Keratinocyte (primary cell): ENCODE measurements around the gene DCST1. TPM values are rescaled to one million over a fixed set of nuclear protein-coding genes. Genes with fewer than 3 reads are reported as not detected.

Experiments used
- DNase-seq: peaks from one replicate; pipeline ENCODE4 v3.0.0-alpha.2; 2011; ENCODE audit warnings: low read depth, missing footprints, low spot score
- FAIRE-seq: peaks from 2 replicates; lab custom pipeline; 2011; peaks lifted over from hg19 to GRCh38; lab: Jason Lieb, UNC
- H2AFZ ChIP-seq: 2 replicates; pipeline ENCODE4 v1.6.0; 2012; ENCODE audit warnings: low read length, control low read depth, inconsistent platforms; ENCODE audit not compliant: control insufficient read depth
- H3K27ac ChIP-seq: 2 replicates; pipeline ENCODE4 v1.5.1; 2011; ENCODE audit warnings: low read length; ENCODE audit not compliant: control insufficient read depth, insufficient read depth
- H3K27me3 ChIP-seq: 3 replicates; pipeline ENCODE4 v1.6.0; 2011; ENCODE audit warnings: low read length; ENCODE audit not compliant: control insufficient read depth, insufficient read depth; ENCODE audit errors: extremely low read depth
- H3K36me3 ChIP-seq, 2 experiments: 2 replicates in 1 of 2; 3 replicates in 1 of 2; pipeline ENCODE4 v1.5.1; 2011; ENCODE audit warnings: low read length in 2 of 2, mild to moderate bottlenecking in 1 of 2; ENCODE audit not compliant: control insufficient read depth in 2 of 2, insufficient read depth in 2 of 2; ENCODE audit errors: extremely low read depth in 1 of 2
- H3K4me1 ChIP-seq: 3 replicates; pipeline ENCODE4 v1.5.1; 2011; ENCODE audit warnings: low read length; ENCODE audit not compliant: control insufficient read depth, insufficient read depth; ENCODE audit errors: extremely low read depth
- H3K4me2 ChIP-seq: 3 replicates; pipeline ENCODE4 v1.6.0; 2011; ENCODE audit warnings: low read depth, low read length; ENCODE audit not compliant: control insufficient read depth, insufficient read depth; ENCODE audit errors: extremely low read depth
- H3K4me3 ChIP-seq, 3 experiments: fragments of 200-600 bp in 1 of 3; sonication (generic) in 1 of 3; 2 replicates in 2 of 3; 3 replicates in 1 of 3; pipeline ENCODE4 v1.5.1; 2011 to 2016; ENCODE audit warnings: low read length in 3 of 3, mild to moderate bottlenecking in 3 of 3, control low read depth in 2 of 3, inconsistent platforms in 1 of 3, low read depth in 1 of 3, mixed read lengths in 1 of 3, mixed run types in 1 of 3, moderate library complexity in 1 of 3; ENCODE audit not compliant: control insufficient read depth in 2 of 3, insufficient read depth in 2 of 3; ENCODE audit errors: extremely low read depth in 1 of 3
- H3K79me2 ChIP-seq: 2 replicates; pipeline ENCODE4 v1.6.0; 2012; ENCODE audit warnings: low read length; ENCODE audit not compliant: control insufficient read depth, insufficient read depth
- H3K9ac ChIP-seq: 3 replicates; pipeline ENCODE4 v1.6.0; 2011; ENCODE audit warnings: low read length; ENCODE audit not compliant: control insufficient read depth, insufficient read depth; ENCODE audit errors: extremely low read depth
- H3K9me1 ChIP-seq: 3 replicates; pipeline ENCODE4 v1.6.0; 2011; ENCODE audit warnings: low read length; ENCODE audit not compliant: control insufficient read depth, insufficient read depth; ENCODE audit errors: extremely low read depth
- H3K9me3 ChIP-seq: 2 replicates; pipeline ENCODE4 v1.5.1; 2012; ENCODE audit warnings: low read depth, low read length; ENCODE audit not compliant: control insufficient read depth
- H4K20me1 ChIP-seq: 3 replicates; pipeline ENCODE4 v1.6.0; 2011; ENCODE audit warnings: low read length; ENCODE audit not compliant: control insufficient read depth, insufficient read depth; ENCODE audit errors: extremely low read depth
- CTCF ChIP-seq, 3 experiments: IDR thresholded peaks in 1 of 3; conservative IDR thresholded peaks in 1 of 3; optimal IDR thresholded peaks in 1 of 3; 2 replicates in 2 of 3; 3 replicates in 1 of 3; pipeline versions ENCODE3 to v1.5.1; 2011; ENCODE audit warnings: low read length in 3 of 3, mild to moderate bottlenecking in 3 of 3, moderate library complexity in 2 of 3, control low read depth in 1 of 3, inconsistent platforms in 1 of 3; ENCODE audit not compliant: insufficient read depth in 2 of 3; ENCODE audit errors: extremely low read depth in 1 of 3
- EZH2 ChIP-seq: IDR thresholded peaks from one replicate; pipeline ENCODE4 v1.6.1; 2012; ENCODE audit warnings: inconsistent platforms, mild to moderate bottlenecking, low read length, moderate library complexity
- dilution Hi-C: fragments of 300-500 bp; cut with MboI; formaldehyde crosslinking; loops from one replicate; pipeline ENCODE4 v1.7.0; 2020; ENCODE audit warnings: low sequenced_read_pairs; ENCODE audit not compliant: extremely low pct_ligation_motif_present
- polyA plus RNA-seq, 5 experiments: library from polyadenylated mRNA; depleted of rRNA in 3 of 5; stranded (reverse) in 3 of 5; stranded (forward) in 1 of 5; unstranded in 1 of 5; fragments of >200 nt; gene quantifications; 1 replicate in 1 of 5; 2 replicates in 3 of 5; 3 replicates in 1 of 5; pipeline versions ENCODE4 v1.2.1 to v1.2.3, GENCODE V29; 2011 to 2012; ENCODE audit warnings: missing spikeins in 2 of 5, low read depth in 1 of 5, low replicate concordance in 1 of 5

DCST1 gene
- polyA plus RNA-seq, 1 donor (not counting 4 experiments of a cell fraction or from before 2014, with no cell fraction given): not detected

- H3K4me2 ChIP-seq: no peak overlapping the region
- dilution Hi-C loops: no loop called here
- no peak for TF ChIP-seq EZH2
- peaks cover 15% of the 10 kb centered on the region for H3K4me1 ChIP-seq
- no peak for FAIRE-seq
- H3K9me3 ChIP-seq: no peaks in the 10 kb centered on the region
- H3K27ac ChIP-seq: no peak overlapping the region
- no peak overlapping the region for H3K9ac ChIP-seq
- no peaks in the 10 kb centered on the region for H4K20me1 ChIP-seq
- no peak overlapping the region for H3K4me3 ChIP-seq
- no peaks in the 10 kb centered on the region for H3K79me2 ChIP-seq
- no peaks in the 10 kb centered on the region for H3K9me1 ChIP-seq
- no peaks in the 10 kb centered on the region for H3K36me3 ChIP-seq
- DNase-seq: no peak
- H3K27me3 ChIP-seq: no peaks in the 10 kb centered on the region
- no peak overlapping the region for H2AFZ ChIP-seq
These were observed 10.7 kb downstream of the DCST1 start for GRCh38 chr1:155044365-155044764.

DNA sequence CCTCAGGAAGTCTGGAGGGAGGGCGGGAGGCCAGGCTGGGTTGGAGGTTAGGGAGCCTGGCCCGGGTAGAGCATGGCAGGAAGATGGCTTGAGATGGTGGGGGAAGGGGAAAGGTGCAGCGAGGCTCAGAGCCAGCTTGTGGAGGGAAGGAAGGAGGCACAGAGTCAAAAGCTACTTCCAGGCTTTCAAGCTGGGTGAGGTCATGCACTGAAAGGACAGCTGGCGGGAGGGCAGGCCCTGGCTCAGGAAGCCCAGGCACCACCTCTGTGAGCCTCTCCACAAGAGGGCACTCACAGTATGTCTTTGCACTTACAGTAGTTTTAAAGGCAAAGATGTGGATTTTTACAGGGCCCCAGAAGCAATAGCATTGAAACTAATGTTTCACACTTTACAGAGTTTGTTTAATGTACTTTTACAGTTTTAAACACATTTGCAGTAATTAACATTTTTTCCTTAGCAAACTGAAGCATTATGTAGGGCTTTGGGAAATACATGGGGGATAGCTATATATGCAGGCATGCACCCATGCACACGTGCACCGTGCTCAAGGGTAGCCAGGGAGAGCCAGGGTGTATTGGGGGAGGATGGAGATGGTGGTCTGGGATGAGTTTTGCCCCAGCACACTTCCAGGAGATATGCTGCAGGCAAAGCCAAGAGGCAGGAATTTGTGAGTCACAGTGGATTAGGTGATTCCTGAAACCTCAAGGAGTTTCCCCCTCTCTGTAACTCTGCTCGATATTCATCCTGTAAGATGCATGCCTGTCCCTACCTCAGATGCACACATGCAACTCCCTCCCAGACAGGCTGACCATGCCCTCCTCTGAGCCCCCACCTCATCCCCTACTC lies 11.4 kb downstream of the DCST1 start:
- DNase-seq: no peak
- H3K9me1 ChIP-seq: no peaks in the 10 kb centered on the region
- H3K79me2 ChIP-seq: no peaks in the 10 kb centered on the region
- H3K27ac ChIP-seq: no peak overlapping the region
- H4K20me1 ChIP-seq: no peaks in the 10 kb centered on the region
- dilution Hi-C loops: no loop called here
- no peak overlapping the region for H2AFZ ChIP-seq
- peak overlapping the region; percentile 34 for H3K4me2 ChIP-seq
- no peak overlapping the region for H3K4me3 ChIP-seq
- no peak overlapping the region for H3K9ac ChIP-seq
- FAIRE-seq: peak; percentile 51
- H3K9me3 ChIP-seq: no peaks in the 10 kb centered on the region
- TF ChIP-seq EZH2 (no peak), CTCF (optimal IDR thresholded peaks at IDR 0.05 in 1 of 3, IDR thresholded peaks at IDR 0.05 in 1 of 3, conservative IDR thresholded peaks at IDR 0.05 in 1 of 3; ENCODE audit: extremely low read depth in 1 of 3, insufficient read depth in 2 of 3, low read length in 3 of 3) (peak in 2 of 3 experiments; percentile 78 to 79)
- peaks cover 20% of the 10 kb centered on the region for H3K4me1 ChIP-seq
- H3K36me3 ChIP-seq: no peaks in the 10 kb centered on the region
- H3K27me3 ChIP-seq: no peaks in the 10 kb centered on the region
